DOHH2 (cell line): ENCODE results near the gene SH3PXD2A.

Experiments
- H3F3A ChIP-seq: fragments of 200-600 bp; sonication (generic), shearing (Covaris generic); 2 replicates; pipeline ENCODE4 v1.6.0; 2016; ENCODE audit warnings: antibody characterized with exemption, mild to moderate bottlenecking; ENCODE audit not compliant: control insufficient read depth, insufficient read depth
- H3K27ac ChIP-seq: fragments of 200-600 bp; sonication (generic); 2 replicates; pipeline ENCODE4 v1.5.1; 2014; ENCODE audit warnings: low read depth, mild to moderate bottlenecking, low read length, moderate library complexity
- H3K27me3 ChIP-seq: fragments of 200-600 bp; sonication (generic); 2 replicates; pipeline ENCODE4 v1.6.1; 2014; ENCODE audit warnings: mild to moderate bottlenecking, low read length, mixed read lengths; ENCODE audit not compliant: control insufficient read depth
- H3K36me3 ChIP-seq: fragments of 200-600 bp; sonication (generic); 2 replicates; pipeline ENCODE4 v1.6.1; 2014; ENCODE audit warnings: mild to moderate bottlenecking, low read length, moderate library complexity, mixed read lengths; ENCODE audit not compliant: control insufficient read depth
- H3K4me1 ChIP-seq: fragments of 200-600 bp; sonication (generic); 2 replicates; pipeline ENCODE4 v1.6.1; 2014; ENCODE audit warnings: mild to moderate bottlenecking, low read length, mixed read lengths; ENCODE audit not compliant: control insufficient read depth
- H3K4me2 ChIP-seq: fragments of 200-600 bp; sonication (generic); 2 replicates; pipeline ENCODE4 v1.6.0; 2014; ENCODE audit warnings: mild to moderate bottlenecking, low read length, moderate library complexity
- H3K4me3 ChIP-seq: fragments of 200-600 bp; sonication (generic); 2 replicates; pipeline ENCODE4 v1.5.1; 2014; ENCODE audit warnings: mild to moderate bottlenecking, low read length, mixed read lengths
- H3K79me2 ChIP-seq: fragments of 200-600 bp; sonication (generic); 2 replicates; pipeline ENCODE4 v1.6.1; 2014; ENCODE audit warnings: mild to moderate bottlenecking, low read length, mixed read lengths; ENCODE audit not compliant: control insufficient read depth
- H3K9me2 ChIP-seq: fragments of 200-600 bp; sonication (generic); replicated peaks from 2 replicates; pipeline ENCODE4 v1.6.1; 2014; ENCODE audit warnings: mild to moderate bottlenecking, low read length, mixed read lengths; ENCODE audit not compliant: control insufficient read depth
- H3K9me3 ChIP-seq: fragments of 200-600 bp; sonication (generic); 2 replicates; pipeline ENCODE4 v1.6.1; 2014; ENCODE audit warnings: antibody characterized with exemption, low read length, mixed read lengths; ENCODE audit not compliant: control insufficient read depth, insufficient read depth
- H4K20me1 ChIP-seq: fragments of 200-600 bp; sonication (generic); 2 replicates; pipeline ENCODE4 v1.6.0; 2014; ENCODE audit warnings: low read depth, mild to moderate bottlenecking, antibody characterized with exemption, low read length, moderate library complexity; ENCODE audit not compliant: control insufficient read depth, insufficient read depth
- CTCF ChIP-seq: fragments of 200-600 bp; sonication (generic); IDR thresholded peaks from one replicate; pipeline ENCODE4 v1.5.1; 2014; ENCODE audit warnings: antibody characterized with exemption, mild to moderate bottlenecking, low read depth, low read length; ENCODE audit not compliant: poor library complexity, severe bottlenecking
- EZH2phosphoT487 ChIP-seq: fragments of 200-600 bp; sonication (generic); IDR thresholded peaks from 2 replicates; pipeline ENCODE4 v1.6.1; 2017; ENCODE audit warnings: borderline replicate concordance, mild to moderate bottlenecking, antibody characterized with exemption, low read length, moderate library complexity, mixed read lengths

SH3PXD2A gene

GRCh38 chr10:103576862-103577261, 278.5 kb downstream of the SH3PXD2A start:
- no peak for TF ChIP-seq EZH2phosphoT487
- TF ChIP-seq CTCF: no peak
- H3K4me2 ChIP-seq: no peak overlapping the region
- no peaks in the 10 kb centered on the region for H4K20me1 ChIP-seq
- H3F3A ChIP-seq: no peaks in the 10 kb centered on the region
- H3K27ac ChIP-seq: no peak overlapping the region
- H3K4me3 ChIP-seq: no peak overlapping the region
- H3K79me2 ChIP-seq: no peaks in the 10 kb centered on the region
- no peaks in the 10 kb centered on the region for H3K9me3 ChIP-seq
- no peaks in the 10 kb centered on the region for H3K36me3 ChIP-seq
- H3K9me2 ChIP-seq: no peaks in the 10 kb centered on the region
- peaks cover 6% of the 10 kb centered on the region; the same call in 1 of the 2 replicates for H3K27me3 ChIP-seq
- no peaks in the 10 kb centered on the region for H3K4me1 ChIP-seq

DNA sequence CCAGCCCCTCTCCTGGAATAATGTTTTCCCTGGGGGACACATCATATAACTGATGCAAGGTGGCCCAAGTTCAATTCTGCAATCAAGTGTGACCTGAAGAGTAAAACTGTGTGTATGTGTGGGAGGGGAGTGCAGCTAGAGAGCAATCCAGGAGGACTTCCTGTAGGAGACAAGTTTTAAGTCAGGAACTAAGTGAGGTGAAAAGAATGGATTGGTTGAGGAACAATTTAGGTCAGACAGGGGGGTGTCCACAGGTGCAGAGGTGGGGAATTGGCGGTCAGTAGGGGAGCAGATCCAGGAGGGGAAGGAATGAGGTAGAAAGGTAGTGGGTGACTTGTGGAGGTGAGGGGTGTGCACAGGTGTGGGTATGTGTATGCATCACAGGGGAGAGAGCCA, 279.3 kb downstream of the SH3PXD2A start:
- no peaks in the 10 kb centered on the region for H3K9me3 ChIP-seq
- no peaks in the 10 kb centered on the region for H4K20me1 ChIP-seq
- no peaks in the 10 kb centered on the region for H3K9me2 ChIP-seq
- no peak for TF ChIP-seq EZH2phosphoT487
- TF ChIP-seq CTCF: no peak
- peaks cover 6% of the 10 kb centered on the region; the same call in 1 of the 2 replicates for H3K27me3 ChIP-seq
- H3K4me3 ChIP-seq: no peak overlapping the region
- H3K4me1 ChIP-seq: no peaks in the 10 kb centered on the region
- no peak overlapping the region for H3K27ac ChIP-seq
- H3K4me2 ChIP-seq: no peak overlapping the region
- no peaks in the 10 kb centered on the region for H3F3A ChIP-seq
- no peaks in the 10 kb centered on the region for H3K36me3 ChIP-seq
- H3K79me2 ChIP-seq: no peaks in the 10 kb centered on the region

GRCh38 chr10:103575416-103576075, 279.8 kb downstream of the SH3PXD2A start:
- H3K9me2 ChIP-seq: no peaks in the 10 kb centered on the region
- H3K27me3 ChIP-seq: peaks cover 6% of the 10 kb centered on the region; the same call in 1 of the 2 replicates
- H3K4me1 ChIP-seq: no peaks in the 10 kb centered on the region
- H3K79me2 ChIP-seq: no peaks in the 10 kb centered on the region
- H3K27ac ChIP-seq: no peak overlapping the region
- H3F3A ChIP-seq: no peaks in the 10 kb centered on the region
- no peaks in the 10 kb centered on the region for H3K36me3 ChIP-seq
- TF ChIP-seq CTCF (no peak), EZH2phosphoT487 (no peak)
- no peak overlapping the region for H3K4me3 ChIP-seq
- no peaks in the 10 kb centered on the region for H4K20me1 ChIP-seq
- H3K4me2 ChIP-seq: no peak overlapping the region
- no peaks in the 10 kb centered on the region for H3K9me3 ChIP-seq
